GM12878 (cell line): ENCODE measurements around the gene NT5E. TPM values are rescaled to one million over a fixed set of nuclear protein-coding genes. Genes with fewer than 3 reads are reported as not detected.

ENCODE experiments used
- ATAC-seq: fragments of 200-7000 bp; cut with Tn5 transposase; 3 replicates; pipeline ENCODE4 v1.9.1; 2020; ENCODE audit warnings: mild to moderate bottlenecking, moderate library complexity
- BruUV-seq: library from RNA; stranded (reverse); fragments of 400-500 nt; replicated peaks from 2 replicates; lab custom pipeline; 2021; lab: Mats Ljungman, UMichigan
- CTCF ChIA-PET: fragments of 300-600 bp; sonication (Branson Sonifier 250); formaldehyde crosslinking; extraction: SDS; loops from one replicate; lab custom pipeline; 2021; ENCODE audit warnings: inconsistent platforms; lab: Yijun Ruan, JAX
- POLR2A ChIA-PET: fragments of 350-600 bp; formaldehyde crosslinking; extraction: SDS; loops from one replicate; lab custom pipeline; 2021; ENCODE audit warnings: inconsistent platforms; lab: Charles Lee
- RAD21 ChIA-PET: fragments of 300-600 bp; sonication (Branson Sonifier 250); formaldehyde crosslinking; loops from one replicate; lab custom pipeline; 2023; ENCODE audit warnings: antibody characterized with exemption; ENCODE audit not compliant: unreplicated experiment; lab: Charles Lee
- SMC1A ChIA-PET: fragments of 300-600 bp; sonication (Branson Sonifier 250); formaldehyde crosslinking; loops from one replicate; lab custom pipeline; 2023; ENCODE audit not compliant: unreplicated experiment, uncharacterized antibody; lab: Charles Lee
- DNase-seq: peaks from one replicate; pipeline ENCODE4 v3.0.0-alpha.2; 2011; ENCODE audit warnings: low read depth, low spot score
- FAIRE-seq: peaks from 3 replicates; lab custom pipeline; 2011; peaks lifted over from hg19 to GRCh38; lab: Jason Lieb, UNC
- H2AFZ ChIP-seq: 2 replicates; pipeline ENCODE4 v1.6.0; 2011; ENCODE audit warnings: low read depth, low read length, control low read depth; ENCODE audit not compliant: control insufficient read depth
- H3K27ac ChIP-seq: 2 replicates; pipeline ENCODE4 v1.5.1; 2011; ENCODE audit warnings: control low read depth; ENCODE audit not compliant: control insufficient read depth, insufficient read depth
- H3K27me3 ChIP-seq, 2 experiments: replicated peaks in 1 of 2; 2 replicates each; pipeline versions ENCODE4 v1.6.0 to v1.6.1; 2011; ENCODE audit warnings: low read length in 1 of 2; ENCODE audit not compliant: control insufficient read depth in 2 of 2, insufficient read depth in 2 of 2
- H3K36me3 ChIP-seq, 2 experiments: 2 replicates each; pipeline ENCODE4 v1.5.1; 2011; ENCODE audit warnings: low read length in 1 of 2; ENCODE audit not compliant: control insufficient read depth in 2 of 2, insufficient read depth in 2 of 2
- H3K4me1 ChIP-seq: 2 replicates; pipeline ENCODE4 v1.6.1; 2011; ENCODE audit warnings: mild to moderate bottlenecking, low read length, moderate library complexity, mixed read lengths; ENCODE audit not compliant: control insufficient read depth, insufficient read depth
- H3K4me2 ChIP-seq: 2 replicates; pipeline ENCODE4 v1.6.0; 2011; ENCODE audit warnings: control low read depth; ENCODE audit not compliant: control insufficient read depth, insufficient read depth
- H3K4me3 ChIP-seq: fragments of 200-600 bp; sonication (generic); 2 replicates; pipeline ENCODE4 v1.5.1; 2016
- H3K79me2 ChIP-seq: 2 replicates; pipeline ENCODE4 v1.6.0; 2011; ENCODE audit warnings: low read length; ENCODE audit not compliant: control insufficient read depth, insufficient read depth
- H3K9ac ChIP-seq: 2 replicates; pipeline ENCODE4 v1.8.0; 2011; ENCODE audit warnings: low read length, control low read depth, mixed read lengths; ENCODE audit not compliant: control insufficient read depth, insufficient read depth
- H3K9me3 ChIP-seq: replicated peaks from 3 replicates; pipeline ENCODE4 v1.5.1; 2011; ENCODE audit warnings: mild to moderate bottlenecking, low read length; ENCODE audit not compliant: control insufficient read depth, insufficient read depth
- H4K20me1 ChIP-seq: 2 replicates; pipeline ENCODE4 v1.6.0; 2011; ENCODE audit not compliant: control insufficient read depth, insufficient read depth
- CBFB ChIP-seq: IDR thresholded peaks from 2 replicates; pipeline ENCODE4 v1.6.1; 2016; ENCODE audit warnings: antibody characterized with exemption, low read depth
- MEF2A ChIP-seq: IDR thresholded peaks from 2 replicates; pipeline ENCODE4 v1.6.1; 2011; ENCODE audit warnings: low read depth, mild to moderate bottlenecking, low read length, moderate library complexity; ENCODE audit not compliant: insufficient read depth
- MTA3 ChIP-seq: IDR thresholded peaks from 2 replicates; pipeline ENCODE4 v1.6.1; 2012; ENCODE audit warnings: low read length, inconsistent platforms, borderline replicate concordance
- MXI1 ChIP-seq: fragments of 150-350 bp; IDR thresholded peaks from 2 replicates; pipeline ENCODE4 v1.6.1; 2011; ENCODE audit warnings: low read depth, mild to moderate bottlenecking, inconsistent platforms, low read length, improper control_type of control experiment
- NR2C2 ChIP-seq: IDR thresholded peaks from 2 replicates; pipeline ENCODE4 v1.6.1; 2011; ENCODE audit warnings: borderline replicate concordance, low read depth; ENCODE audit not compliant: control insufficient read depth, insufficient read length
- NRF1 ChIP-seq: conservative IDR thresholded peaks from 2 replicates; pipeline ENCODE4 v1.6.1; 2011; ENCODE audit warnings: mild to moderate bottlenecking, low read depth, low read length, improper control_type of control experiment
- POLR2A ChIP-seq: IDR thresholded peaks from 2 replicates; pipeline ENCODE4 v1.6.1; 2011; ENCODE audit warnings: low read depth, mild to moderate bottlenecking, low read length
- RELA ChIP-seq: fragments of 450-650 bp; IDR thresholded peaks from 2 replicates; pipeline ENCODE4 v1.8.0; 2014; ENCODE audit warnings: borderline replicate concordance; ENCODE audit not compliant: partially characterized antibody
- SMAD1 ChIP-seq: fragments of 450-650 bp; IDR thresholded peaks from 2 replicates; pipeline ENCODE4 v1.6.1; 2018; ENCODE audit warnings: mild to moderate bottlenecking, low read depth; ENCODE audit not compliant: partially characterized antibody
- SMARCA5 ChIP-seq: fragments of 450-650 bp; IDR thresholded peaks from 2 replicates; pipeline ENCODE4 v1.6.1; 2017; ENCODE audit warnings: mild to moderate bottlenecking
- SPI1 ChIP-seq: IDR thresholded peaks from 2 replicates; pipeline ENCODE4 v1.6.1; 2011; ENCODE audit warnings: low read depth, mild to moderate bottlenecking, low read length, moderate library complexity, borderline replicate concordance; ENCODE audit not compliant: insufficient read depth
- TCF3 ChIP-seq: IDR thresholded peaks from 2 replicates; pipeline ENCODE4 v1.6.1; 2012; ENCODE audit warnings: low read depth, mild to moderate bottlenecking, low read length, borderline replicate concordance; ENCODE audit not compliant: insufficient read depth
- WRNIP1 ChIP-seq: IDR thresholded peaks from 2 replicates; pipeline ENCODE4 v1.6.1; 2011; ENCODE audit warnings: low read depth, low read length, improper control_type of control experiment, borderline replicate concordance
- WGBS: methylation state at CpG from one replicate; pipeline ENCODE4 v1.1.6; 2016; ENCODE audit warnings: low lambda C conversion rate; ENCODE audit not compliant: insufficient replicate concordance, insufficient coverage; ENCODE audit errors: missing lambda C conversion rate; 5-methylcytosine and 5-hydroxymethylcytosine counted together
- in situ Hi-C: fragments of 300-500 bp; cut with MboI; formaldehyde crosslinking; loops from 9 replicates; pipeline ENCODE4 v1.14.3; 2018; ENCODE audit warnings: mixed read lengths
- intact Hi-C: fragments of 100-400 bp; cut with micrococcal nuclease; formaldehyde crosslinking; loops from one replicate; pipeline ENCODE4 v1.14.2; 2022; ENCODE audit not compliant: unreplicated experiment
- polyA plus RNA-seq, 11 experiments: library from polyadenylated mRNA; depleted of rRNA in 4 of 11; unstranded in 6 of 11; stranded (reverse) in 5 of 11; fragments of >200 nt; fragmentation: Nextera tagmentation in 4 of 11; fragmentation: Illumina TruSeq in 1 of 11; extraction: Ambion mirVana in 4 of 11; extraction: Trizol in 1 of 11; gene quantifications; 1 replicate in 1 of 11; 2 replicates in 10 of 11; pipeline versions ENCODE4 v1.2.1 to v1.2.3, GENCODE V29; 2011 to 2016; ENCODE audit warnings: inconsistent platforms in 2 of 11, missing spikeins in 2 of 11, low read depth in 1 of 11
- total RNA-seq, 4 experiments: library from RNA; depleted of rRNA in 3 of 4; stranded (reverse); fragments of >200 nt in 3 of 4; fragmentation: Illumina TruSeq in 1 of 4; extraction: Trizol in 1 of 4; gene quantifications; 2 replicates each; pipeline versions ENCODE4 v1.2.1 to v1.2.3, GENCODE V29; 2013 to 2021
- TF ChIP-seq, protein P1 (sequence below): fragments of 450-650 bp; IDR thresholded peaks from 2 replicates; pipeline ENCODE4 v1.6.1; 2016; ENCODE audit warnings: mild to moderate bottlenecking, moderate library complexity, borderline replicate concordance
- TF ChIP-seq, protein P2 (sequence below): fragments of 450-650 bp; IDR thresholded peaks from 2 replicates; pipeline ENCODE4 v1.6.1; 2017; ENCODE audit warnings: mild to moderate bottlenecking, low read depth, inconsistent platforms; ENCODE audit not compliant: poor library complexity, severe bottlenecking
- TF ChIP-seq, protein P3 (sequence below): IDR thresholded peaks from 2 replicates; pipeline ENCODE4 v1.6.1; 2012; ENCODE audit warnings: low read length, inconsistent platforms

The NT5E gene
- total and polyA plus RNA-seq, 10 of the 15 experiments (the other 5 are each of a cell fraction or from before 2014, with no cell fraction given): 1.9 to 9.7 (median 7.3) TPM

DNA sequence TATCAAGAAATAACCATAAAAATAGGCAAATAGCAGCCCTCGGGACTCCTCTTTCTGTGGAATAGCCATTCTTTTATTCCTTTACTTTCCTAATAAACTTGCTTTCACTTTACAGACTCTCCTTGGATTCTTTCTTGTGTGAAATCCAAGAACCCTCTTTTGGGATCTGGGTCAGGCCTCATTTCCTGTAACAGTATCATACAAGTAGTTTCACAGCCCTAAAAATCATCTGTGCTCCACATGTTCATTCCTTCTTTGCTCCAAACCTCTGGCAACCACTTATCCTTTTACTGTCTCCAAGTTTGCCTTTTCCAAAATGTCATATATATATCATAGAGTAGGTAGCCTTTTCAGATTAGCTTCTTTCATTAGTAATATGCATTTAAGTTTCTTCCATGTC lies 13.5 kb upstream of the NT5E start (continued):
- TF ChIP-seq, protein P1, sequence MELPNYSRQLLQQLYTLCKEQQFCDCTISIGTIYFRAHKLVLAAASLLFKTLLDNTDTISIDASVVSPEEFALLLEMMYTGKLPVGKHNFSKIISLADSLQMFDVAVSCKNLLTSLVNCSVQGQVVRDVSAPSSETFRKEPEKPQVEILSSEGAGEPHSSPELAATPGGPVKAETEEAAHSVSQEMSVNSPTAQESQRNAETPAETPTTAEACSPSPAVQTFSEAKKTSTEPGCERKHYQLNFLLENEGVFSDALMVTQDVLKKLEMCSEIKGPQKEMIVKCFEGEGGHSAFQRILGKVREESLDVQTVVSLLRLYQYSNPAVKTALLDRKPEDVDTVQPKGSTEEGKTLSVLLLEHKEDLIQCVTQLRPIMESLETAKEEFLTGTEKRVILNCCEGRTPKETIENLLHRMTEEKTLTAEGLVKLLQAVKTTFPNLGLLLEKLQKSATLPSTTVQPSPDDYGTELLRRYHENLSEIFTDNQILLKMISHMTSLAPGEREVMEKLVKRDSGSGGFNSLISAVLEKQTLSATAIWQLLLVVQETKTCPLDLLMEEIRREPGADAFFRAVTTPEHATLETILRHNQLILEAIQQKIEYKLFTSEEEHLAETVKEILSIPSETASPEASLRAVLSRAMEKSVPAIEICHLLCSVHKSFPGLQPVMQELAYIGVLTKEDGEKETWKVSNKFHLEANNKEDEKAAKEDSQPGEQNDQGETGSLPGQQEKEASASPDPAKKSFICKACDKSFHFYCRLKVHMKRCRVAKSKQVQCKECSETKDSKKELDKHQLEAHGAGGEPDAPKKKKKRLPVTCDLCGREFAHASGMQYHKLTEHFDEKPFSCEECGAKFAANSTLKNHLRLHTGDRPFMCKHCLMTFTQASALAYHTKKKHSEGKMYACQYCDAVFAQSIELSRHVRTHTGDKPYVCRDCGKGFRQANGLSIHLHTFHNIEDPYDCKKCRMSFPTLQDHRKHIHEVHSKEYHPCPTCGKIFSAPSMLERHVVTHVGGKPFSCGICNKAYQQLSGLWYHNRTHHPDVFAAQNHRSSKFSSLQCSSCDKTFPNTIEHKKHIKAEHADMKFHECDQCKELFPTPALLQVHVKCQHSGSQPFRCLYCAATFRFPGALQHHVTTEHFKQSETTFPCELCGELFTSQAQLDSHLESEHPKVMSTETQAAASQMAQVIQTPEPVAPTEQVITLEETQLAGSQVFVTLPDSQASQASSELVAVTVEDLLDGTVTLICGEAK: no peak
- no peak for TF ChIP-seq NR2C2
- TF ChIP-seq MXI1: no peak
- no peak for TF ChIP-seq CBFB
- TF ChIP-seq MEF2A: no peak

DNA sequence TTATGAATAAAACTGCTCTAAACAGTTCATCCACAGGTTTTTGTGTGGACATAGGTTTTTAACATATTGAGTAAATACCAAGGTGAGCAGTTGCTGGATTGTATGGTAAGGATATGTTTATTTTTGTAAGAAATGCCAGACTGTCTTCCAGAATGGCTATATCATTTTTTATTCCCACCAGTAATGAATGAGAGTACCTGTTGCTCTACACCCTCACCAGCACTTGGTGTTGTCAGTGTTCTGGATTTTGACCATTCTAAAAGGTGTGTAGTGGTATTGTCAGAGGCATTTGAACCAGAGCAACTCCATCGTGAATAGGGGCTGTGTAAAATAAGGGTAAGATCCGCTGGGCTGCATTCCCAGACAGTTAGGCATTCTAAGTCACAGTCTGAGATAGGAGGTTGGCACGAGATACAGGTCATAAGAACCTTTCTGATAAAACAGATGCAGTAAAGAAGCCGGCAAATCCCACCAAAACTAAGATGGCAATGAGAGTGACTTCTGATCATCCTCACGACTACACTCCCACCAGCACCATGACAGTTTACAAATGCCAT lies 12.9 kb upstream of the NT5E start:
- WGBS: 67% methylated on average over 5 of the region's 5 CpGs
- H3K79me2 ChIP-seq: no peaks in the 10 kb centered on the region
- TF ChIP-seq, protein P2, sequence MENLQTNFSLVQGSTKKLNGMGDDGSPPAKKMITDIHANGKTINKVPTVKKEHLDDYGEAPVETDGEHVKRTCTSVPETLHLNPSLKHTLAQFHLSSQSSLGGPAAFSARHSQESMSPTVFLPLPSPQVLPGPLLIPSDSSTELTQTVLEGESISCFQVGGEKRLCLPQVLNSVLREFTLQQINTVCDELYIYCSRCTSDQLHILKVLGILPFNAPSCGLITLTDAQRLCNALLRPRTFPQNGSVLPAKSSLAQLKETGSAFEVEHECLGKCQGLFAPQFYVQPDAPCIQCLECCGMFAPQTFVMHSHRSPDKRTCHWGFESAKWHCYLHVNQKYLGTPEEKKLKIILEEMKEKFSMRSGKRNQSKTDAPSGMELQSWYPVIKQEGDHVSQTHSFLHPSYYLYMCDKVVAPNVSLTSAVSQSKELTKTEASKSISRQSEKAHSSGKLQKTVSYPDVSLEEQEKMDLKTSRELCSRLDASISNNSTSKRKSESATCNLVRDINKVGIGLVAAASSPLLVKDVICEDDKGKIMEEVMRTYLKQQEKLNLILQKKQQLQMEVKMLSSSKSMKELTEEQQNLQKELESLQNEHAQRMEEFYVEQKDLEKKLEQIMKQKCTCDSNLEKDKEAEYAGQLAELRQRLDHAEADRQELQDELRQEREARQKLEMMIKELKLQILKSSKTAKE: no peak
- TF ChIP-seq RELA: no peak
- TF ChIP-seq SMAD1: no peak
- TF ChIP-seq SMARCA5: no peak
- TF ChIP-seq, protein P3, sequence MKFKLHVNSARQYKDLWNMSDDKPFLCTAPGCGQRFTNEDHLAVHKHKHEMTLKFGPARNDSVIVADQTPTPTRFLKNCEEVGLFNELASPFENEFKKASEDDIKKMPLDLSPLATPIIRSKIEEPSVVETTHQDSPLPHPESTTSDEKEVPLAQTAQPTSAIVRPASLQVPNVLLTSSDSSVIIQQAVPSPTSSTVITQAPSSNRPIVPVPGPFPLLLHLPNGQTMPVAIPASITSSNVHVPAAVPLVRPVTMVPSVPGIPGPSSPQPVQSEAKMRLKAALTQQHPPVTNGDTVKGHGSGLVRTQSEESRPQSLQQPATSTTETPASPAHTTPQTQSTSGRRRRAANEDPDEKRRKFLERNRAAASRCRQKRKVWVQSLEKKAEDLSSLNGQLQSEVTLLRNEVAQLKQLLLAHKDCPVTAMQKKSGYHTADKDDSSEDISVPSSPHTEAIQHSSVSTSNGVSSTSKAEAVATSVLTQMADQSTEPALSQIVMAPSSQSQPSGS: no peak
- no peak for TF ChIP-seq SPI1
- no peak for TF ChIP-seq MTA3
- TF ChIP-seq NRF1: no peak
- no peak for TF ChIP-seq POLR2A
- no peak for TF ChIP-seq TCF3
- TF ChIP-seq WRNIP1: no peak

More for the DNA sequence above, 12.9 kb upstream of the NT5E start:
- H2AFZ ChIP-seq: no peak overlapping the region
- H3K36me3 ChIP-seq: no peaks in the 10 kb centered on the region
- ChIA-PET CTCF (no interaction called here), SMC1A (no interaction called here), RAD21 (no interaction called here), POLR2A (no interaction called here)
- H3K27me3 ChIP-seq: no peaks in the 10 kb centered on the region
- DNase-seq: no peak
- H3K9me3 ChIP-seq: no peaks in the 10 kb centered on the region; the same call in 2 of the 3 replicates
- FAIRE-seq: no peak
- no peaks in the 10 kb centered on the region for H4K20me1 ChIP-seq
- no TSS peak for BruUV-seq
- no peak overlapping the region for H3K27ac ChIP-seq
- in situ Hi-C loops (no loop called here), intact Hi-C loops (no loop called here)
- H3K4me3 ChIP-seq: no peak overlapping the region
- H3K4me2 ChIP-seq: no peak overlapping the region
- no peak overlapping the region for H3K9ac ChIP-seq
- ATAC-seq: no peak
- no peaks in the 10 kb centered on the region for H3K4me1 ChIP-seq
